ENCODE results near the gene LIPE. TPM values are rescaled to one million over a fixed set of nuclear protein-coding genes. Genes with fewer than 3 reads are reported as not detected.
A peak's percentile ranks its signal among the peaks of the same experiment; 100 is the strongest.

The LIPE gene
- total RNA-seq, 1 experiment from 2014 or later = 10.2 TPM

DNA sequence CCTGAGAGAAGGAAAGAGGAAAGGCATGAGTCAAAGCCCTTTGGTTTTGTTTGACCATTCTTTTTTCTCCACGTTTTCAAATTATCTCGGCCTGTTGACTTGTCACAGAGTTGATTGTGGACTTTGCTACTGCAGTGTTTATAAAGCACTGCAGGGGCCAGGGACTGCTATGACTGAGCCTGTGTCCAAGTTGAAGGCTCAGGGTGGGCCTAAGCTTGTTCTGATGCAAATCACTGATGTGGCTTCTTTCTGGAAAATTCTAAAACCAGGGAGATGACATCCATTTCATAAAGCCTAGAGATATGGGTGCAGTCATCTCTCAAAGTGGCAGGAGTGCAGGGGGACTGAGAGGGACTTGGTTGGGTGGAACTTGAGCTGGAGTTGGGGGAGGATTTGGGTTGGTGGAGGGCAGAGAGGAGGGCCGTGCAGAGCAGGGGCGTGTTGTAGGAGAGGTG is 16.8 kb upstream of the LIPE start:
- Mint-ChIP-seq H3K27ac (no peak overlapping the region), H3K27me3 (ENCODE audit: low read depth) (peaks cover 32% of the 10 kb centered on the region), H3K36me3 (no peaks in the 10 kb centered on the region), H3K9me3 (no peaks in the 10 kb centered on the region), H3K4me1 (peaks cover 19% of the 10 kb centered on the region), H3K4me3 (no peak overlapping the region)
- TF ChIP-seq GABPB1 (CRISPR knock-in tag; IDR thresholded peaks at IDR 0.05) = peak; percentile 44
- TF ChIP-seq, protein P1, sequence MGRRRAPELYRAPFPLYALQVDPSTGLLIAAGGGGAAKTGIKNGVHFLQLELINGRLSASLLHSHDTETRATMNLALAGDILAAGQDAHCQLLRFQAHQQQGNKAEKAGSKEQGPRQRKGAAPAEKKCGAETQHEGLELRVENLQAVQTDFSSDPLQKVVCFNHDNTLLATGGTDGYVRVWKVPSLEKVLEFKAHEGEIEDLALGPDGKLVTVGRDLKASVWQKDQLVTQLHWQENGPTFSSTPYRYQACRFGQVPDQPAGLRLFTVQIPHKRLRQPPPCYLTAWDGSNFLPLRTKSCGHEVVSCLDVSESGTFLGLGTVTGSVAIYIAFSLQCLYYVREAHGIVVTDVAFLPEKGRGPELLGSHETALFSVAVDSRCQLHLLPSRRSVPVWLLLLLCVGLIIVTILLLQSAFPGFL (CRISPR knock-in tag; IDR thresholded peaks at IDR 0.05; ENCODE audit: borderline replicate concordance) = no peak
- POLR2A ChIA-PET = no interaction called here
- CTCF ChIA-PET = interaction anchor here (1.1 to 1.3 kb wide), 2 partner anchors 20 to 21 kb away, joined by 3 read pairs; no protein-coding TSS in a partner anchor
- ATAC-seq (no peak), DNase-seq (ENCODE audit: low spot score) (no peak)

DNA sequence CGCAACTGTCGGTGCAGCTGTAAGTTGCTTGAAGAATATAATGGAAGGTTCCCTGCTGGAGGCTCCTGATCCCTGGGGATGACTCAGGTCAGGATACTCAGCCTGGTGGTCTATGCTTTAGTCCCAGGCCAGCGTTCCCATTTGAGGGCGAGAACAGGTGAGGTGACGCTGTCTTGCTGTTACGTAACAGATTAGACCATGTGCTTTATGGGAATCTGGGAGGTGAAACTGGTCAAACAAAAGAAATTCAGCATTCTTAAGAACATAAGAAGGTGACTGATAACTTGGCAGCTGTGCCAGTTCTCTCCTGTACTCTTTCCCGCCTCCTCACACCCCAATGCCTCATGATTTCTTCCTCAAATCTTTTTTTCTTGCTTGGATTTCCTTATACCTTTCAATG is 15.6 kb upstream of the LIPE start, which contains the start of gene CXCL17:
CXCL17 (minus strand) TSS at position 114 of the 400 bp plus-strand sequence. CDS start 114 bp downstream, outside the sequence.
- H3K36me3 Mint-ChIP-seq = no peaks in the 10 kb centered on the region
- ATAC-seq (no peak), DNase-seq (ENCODE audit: low spot score) (no peak)

More for the DNA sequence above, 15.6 kb upstream of the LIPE start, which contains the start of gene CXCL17:
- Mint-ChIP-seq H3K9me3 (no peaks in the 10 kb centered on the region), H3K4me1 (peaks cover 19% of the 10 kb centered on the region), H3K27me3 (ENCODE audit: low read depth) (peaks cover 32% of the 10 kb centered on the region), H3K27ac (no peak within 1 kb of the TSS), H3K4me3 (no peak within 1 kb of the TSS)
- TF ChIP-seq, protein P2, sequence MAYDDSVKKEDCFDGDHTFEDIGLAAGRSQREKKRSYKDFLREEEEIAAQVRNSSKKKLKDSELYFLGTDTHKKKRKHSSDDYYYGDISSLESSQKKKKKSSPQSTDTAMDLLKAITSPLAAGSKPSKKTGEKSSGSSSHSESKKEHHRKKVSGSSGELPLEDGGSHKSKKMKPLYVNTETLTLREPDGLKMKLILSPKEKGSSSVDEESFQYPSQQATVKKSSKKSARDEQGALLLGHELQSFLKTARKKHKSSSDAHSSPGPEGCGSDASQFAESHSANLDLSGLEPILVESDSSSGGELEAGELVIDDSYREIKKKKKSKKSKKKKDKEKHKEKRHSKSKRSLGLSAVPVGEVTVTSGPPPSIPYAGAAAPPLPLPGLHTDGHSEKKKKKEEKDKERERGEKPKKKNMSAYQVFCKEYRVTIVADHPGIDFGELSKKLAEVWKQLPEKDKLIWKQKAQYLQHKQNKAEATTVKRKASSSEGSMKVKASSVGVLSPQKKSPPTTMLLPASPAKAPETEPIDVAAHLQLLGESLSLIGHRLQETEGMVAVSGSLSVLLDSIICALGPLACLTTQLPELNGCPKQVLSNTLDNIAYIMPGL (CRISPR knock-in tag; IDR thresholded peaks at IDR 0.05) = no peak
- TF ChIP-seq, protein P3, sequence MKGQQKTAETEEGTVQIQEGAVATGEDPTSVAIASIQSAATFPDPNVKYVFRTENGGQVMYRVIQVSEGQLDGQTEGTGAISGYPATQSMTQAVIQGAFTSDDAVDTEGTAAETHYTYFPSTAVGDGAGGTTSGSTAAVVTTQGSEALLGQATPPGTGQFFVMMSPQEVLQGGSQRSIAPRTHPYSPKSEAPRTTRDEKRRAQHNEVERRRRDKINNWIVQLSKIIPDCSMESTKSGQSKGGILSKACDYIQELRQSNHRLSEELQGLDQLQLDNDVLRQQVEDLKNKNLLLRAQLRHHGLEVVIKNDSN (CRISPR knock-in tag; IDR thresholded peaks at IDR 0.05) = no peak
- no peak for TF ChIP-seq NFATC4 (CRISPR knock-in tag; IDR thresholded peaks at IDR 0.05)
- no peak for TF ChIP-seq FOXK1 (CRISPR knock-in tag; IDR thresholded peaks at IDR 0.05)
- TF ChIP-seq ETV6 (CRISPR knock-in tag; IDR thresholded peaks at IDR 0.05) = no peak
- no peak for TF ChIP-seq RELA (CRISPR knock-in tag; IDR thresholded peaks at IDR 0.05; ENCODE audit: borderline replicate concordance)
- TF ChIP-seq JUN (CRISPR knock-in tag; IDR thresholded peaks at IDR 0.05) = no peak
- TF ChIP-seq, protein P1 (CRISPR knock-in tag; IDR thresholded peaks at IDR 0.05; ENCODE audit: borderline replicate concordance) = no peak
- no peak for TF ChIP-seq CREM (CRISPR knock-in tag; IDR thresholded peaks at IDR 0.05)
- TF ChIP-seq, protein P4, sequence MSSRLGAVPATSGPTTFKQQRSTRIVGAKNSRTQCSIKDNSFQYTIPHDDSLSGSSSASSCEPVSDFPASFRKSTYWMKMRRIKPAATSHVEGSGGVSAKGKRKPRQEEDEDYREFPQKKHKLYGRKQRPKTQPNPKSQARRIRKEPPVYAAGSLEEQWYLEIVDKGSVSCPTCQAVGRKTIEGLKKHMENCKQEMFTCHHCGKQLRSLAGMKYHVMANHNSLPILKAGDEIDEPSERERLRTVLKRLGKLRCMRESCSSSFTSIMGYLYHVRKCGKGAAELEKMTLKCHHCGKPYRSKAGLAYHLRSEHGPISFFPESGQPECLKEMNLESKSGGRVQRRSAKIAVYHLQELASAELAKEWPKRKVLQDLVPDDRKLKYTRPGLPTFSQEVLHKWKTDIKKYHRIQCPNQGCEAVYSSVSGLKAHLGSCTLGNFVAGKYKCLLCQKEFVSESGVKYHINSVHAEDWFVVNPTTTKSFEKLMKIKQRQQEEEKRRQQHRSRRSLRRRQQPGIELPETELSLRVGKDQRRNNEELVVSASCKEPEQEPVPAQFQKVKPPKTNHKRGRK (CRISPR knock-in tag; IDR thresholded peaks at IDR 0.05; ENCODE audit: borderline replicate concordance) = no peak
- no peak for TF ChIP-seq SMAD3 (CRISPR knock-in tag; IDR thresholded peaks at IDR 0.05; ENCODE audit: borderline replicate concordance)
- TF ChIP-seq, protein P5, sequence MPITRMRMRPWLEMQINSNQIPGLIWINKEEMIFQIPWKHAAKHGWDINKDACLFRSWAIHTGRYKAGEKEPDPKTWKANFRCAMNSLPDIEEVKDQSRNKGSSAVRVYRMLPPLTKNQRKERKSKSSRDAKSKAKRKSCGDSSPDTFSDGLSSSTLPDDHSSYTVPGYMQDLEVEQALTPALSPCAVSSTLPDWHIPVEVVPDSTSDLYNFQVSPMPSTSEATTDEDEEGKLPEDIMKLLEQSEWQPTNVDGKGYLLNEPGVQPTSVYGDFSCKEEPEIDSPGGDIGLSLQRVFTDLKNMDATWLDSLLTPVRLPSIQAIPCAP (CRISPR knock-in tag; IDR thresholded peaks at IDR 0.05) = no peak
- TF ChIP-seq KAT7 (CRISPR knock-in tag; IDR thresholded peaks at IDR 0.05; ENCODE audit: borderline replicate concordance) = no peak
- TF ChIP-seq CBFB (CRISPR knock-in tag; IDR thresholded peaks at IDR 0.05; ENCODE audit: low read depth) = no peak
- no peak for TF ChIP-seq HMGA2 (CRISPR knock-in tag; IDR thresholded peaks at IDR 0.05)
- no peak for TF ChIP-seq FOXJ3 (CRISPR knock-in tag; IDR thresholded peaks at IDR 0.05; ENCODE audit: borderline replicate concordance)
- TF ChIP-seq, protein P6, sequence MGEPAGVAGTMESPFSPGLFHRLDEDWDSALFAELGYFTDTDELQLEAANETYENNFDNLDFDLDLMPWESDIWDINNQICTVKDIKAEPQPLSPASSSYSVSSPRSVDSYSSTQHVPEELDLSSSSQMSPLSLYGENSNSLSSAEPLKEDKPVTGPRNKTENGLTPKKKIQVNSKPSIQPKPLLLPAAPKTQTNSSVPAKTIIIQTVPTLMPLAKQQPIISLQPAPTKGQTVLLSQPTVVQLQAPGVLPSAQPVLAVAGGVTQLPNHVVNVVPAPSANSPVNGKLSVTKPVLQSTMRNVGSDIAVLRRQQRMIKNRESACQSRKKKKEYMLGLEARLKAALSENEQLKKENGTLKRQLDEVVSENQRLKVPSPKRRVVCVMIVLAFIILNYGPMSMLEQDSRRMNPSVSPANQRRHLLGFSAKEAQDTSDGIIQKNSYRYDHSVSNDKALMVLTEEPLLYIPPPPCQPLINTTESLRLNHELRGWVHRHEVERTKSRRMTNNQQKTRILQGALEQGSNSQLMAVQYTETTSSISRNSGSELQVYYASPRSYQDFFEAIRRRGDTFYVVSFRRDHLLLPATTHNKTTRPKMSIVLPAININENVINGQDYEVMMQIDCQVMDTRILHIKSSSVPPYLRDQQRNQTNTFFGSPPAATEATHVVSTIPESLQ (CRISPR knock-in tag; IDR thresholded peaks at IDR 0.05) = no peak
- no peak for TF ChIP-seq IRF2 (CRISPR knock-in tag; IDR thresholded peaks at IDR 0.05; ENCODE audit: borderline replicate concordance, low read depth)
- TF ChIP-seq, protein P7, sequence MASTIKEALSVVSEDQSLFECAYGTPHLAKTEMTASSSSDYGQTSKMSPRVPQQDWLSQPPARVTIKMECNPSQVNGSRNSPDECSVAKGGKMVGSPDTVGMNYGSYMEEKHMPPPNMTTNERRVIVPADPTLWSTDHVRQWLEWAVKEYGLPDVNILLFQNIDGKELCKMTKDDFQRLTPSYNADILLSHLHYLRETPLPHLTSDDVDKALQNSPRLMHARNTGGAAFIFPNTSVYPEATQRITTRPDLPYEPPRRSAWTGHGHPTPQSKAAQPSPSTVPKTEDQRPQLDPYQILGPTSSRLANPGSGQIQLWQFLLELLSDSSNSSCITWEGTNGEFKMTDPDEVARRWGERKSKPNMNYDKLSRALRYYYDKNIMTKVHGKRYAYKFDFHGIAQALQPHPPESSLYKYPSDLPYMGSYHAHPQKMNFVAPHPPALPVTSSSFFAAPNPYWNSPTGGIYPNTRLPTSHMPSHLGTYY (CRISPR knock-in tag; IDR thresholded peaks at IDR 0.05) = no peak
- TF ChIP-seq, protein P8, sequence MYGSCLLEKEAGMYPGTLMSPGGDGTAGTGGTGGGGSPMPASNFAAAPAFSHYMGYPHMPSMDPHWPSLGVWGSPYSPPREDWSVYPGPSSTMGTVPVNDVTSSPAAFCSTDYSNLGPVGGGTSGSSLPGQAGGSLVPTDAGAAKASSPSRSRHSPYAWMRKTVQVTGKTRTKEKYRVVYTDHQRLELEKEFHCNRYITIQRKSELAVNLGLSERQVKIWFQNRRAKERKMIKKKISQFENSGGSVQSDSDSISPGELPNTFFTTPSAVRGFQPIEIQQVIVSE (CRISPR knock-in tag; IDR thresholded peaks at IDR 0.05; ENCODE audit: borderline replicate concordance) = no peak
- CTCF ChIA-PET = interaction anchor here (0.8 to 3.7 kb wide), 6 partner anchors 10 to 153 kb away, joined by 3 to 81 read pairs (median 32); partner anchors contain the start of genes CEACAM1 and CEACAM8
- POLR2A ChIA-PET = no interaction called here
